ENCODE measurements around the gene CDX1.

The CDX1 gene

GRCh38 chr5:150146235-150146634, 20.3 kb upstream of the CDX1 start:
- DNase-seq (ENCODE audit: low read depth), result no peak
- no peak for TF ChIP-seq CTCF (IDR thresholded peaks at IDR 0.05; ENCODE audit: insufficient read depth, low read depth, low read length, missing control alignments)

GRCh38 chr5:150146862-150147601, 19.5 kb upstream of the CDX1 start:
- TF ChIP-seq CTCF (IDR thresholded peaks at IDR 0.05; ENCODE audit: insufficient read depth, low read depth, low read length, missing control alignments), result no peak

More at GRCh38 chr5:150146235-150146634, 20.3 kb upstream of the CDX1 start:
- H3K4me3 ChIP-seq (ENCODE audit: low read depth, low read length), result no peak overlapping the region

DNA sequence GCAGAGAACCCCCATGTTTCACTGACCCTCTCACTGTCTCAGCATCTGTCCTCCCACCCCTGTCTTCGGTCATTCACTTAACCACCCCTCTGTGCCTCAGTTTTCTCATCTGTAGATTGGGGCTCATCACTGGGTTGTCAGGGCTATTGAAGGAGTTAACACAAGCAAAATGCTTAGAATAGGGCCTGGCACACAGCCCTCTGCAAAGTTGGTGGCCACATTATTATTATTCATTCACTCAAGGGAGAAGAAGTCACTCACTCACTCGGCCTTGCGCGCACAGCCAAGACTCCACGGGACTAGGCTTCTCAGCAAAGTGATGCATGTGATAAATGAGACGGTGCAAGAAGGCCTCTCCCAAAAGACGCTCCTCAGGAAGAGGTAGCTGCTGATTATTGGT, 18.9 kb upstream of the CDX1 start:
- H3K4me3 ChIP-seq (ENCODE audit: low read depth, low read length), result no peak overlapping the region
- no peak for TF ChIP-seq CTCF (IDR thresholded peaks at IDR 0.05; ENCODE audit: insufficient read depth, low read depth, low read length, missing control alignments)
- DNase-seq (ENCODE audit: low read depth), result no peak

More at GRCh38 chr5:150146862-150147601, 19.5 kb upstream of the CDX1 start:
- no peak overlapping the region for H3K4me3 ChIP-seq (ENCODE audit: low read depth, low read length)
- DNase-seq (ENCODE audit: low read depth), result no peak

DNA sequence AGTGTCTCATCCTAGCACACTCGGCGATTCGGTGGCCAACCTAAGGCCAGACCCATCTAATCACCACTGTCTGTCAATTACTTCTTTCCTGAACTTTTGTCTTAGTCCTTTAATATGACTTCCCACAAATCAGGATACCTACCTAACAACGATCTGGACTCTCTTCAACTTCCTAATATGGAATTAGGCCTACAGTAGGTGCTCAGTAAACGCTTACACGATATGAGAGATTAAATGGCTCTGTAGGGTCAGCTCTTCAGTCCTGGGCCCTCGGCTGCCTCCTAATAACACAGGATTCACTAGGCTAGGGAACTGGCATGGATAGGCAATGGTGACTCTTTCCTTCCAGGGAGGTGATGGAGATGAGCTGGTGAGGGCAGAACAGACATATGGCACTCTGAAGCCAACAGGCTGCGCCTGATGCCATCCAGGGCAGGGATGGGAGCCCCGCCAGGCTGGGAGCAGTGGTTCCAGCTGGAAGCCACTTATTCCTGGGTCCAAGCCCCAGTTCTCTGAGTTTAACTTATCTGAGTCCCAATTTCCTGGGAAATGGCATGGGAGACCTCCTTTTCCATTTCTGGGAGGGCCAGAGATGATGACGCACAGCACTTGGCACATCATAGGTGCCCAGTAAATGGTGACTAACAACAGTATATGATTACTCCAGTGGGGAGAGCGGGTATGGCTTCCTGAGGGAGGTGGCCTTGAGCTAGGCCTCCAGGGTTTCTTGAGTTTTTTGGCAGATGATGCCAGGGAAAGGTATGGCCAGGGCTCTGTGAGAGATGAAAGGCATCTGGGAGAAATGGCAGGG, 18.3 kb upstream of the CDX1 start:
- H3K4me3 ChIP-seq (ENCODE audit: low read depth, low read length), result no peak overlapping the region
- no peak for DNase-seq (ENCODE audit: low read depth)
- no peak for TF ChIP-seq CTCF (IDR thresholded peaks at IDR 0.05; ENCODE audit: insufficient read depth, low read depth, low read length, missing control alignments)

DNA sequence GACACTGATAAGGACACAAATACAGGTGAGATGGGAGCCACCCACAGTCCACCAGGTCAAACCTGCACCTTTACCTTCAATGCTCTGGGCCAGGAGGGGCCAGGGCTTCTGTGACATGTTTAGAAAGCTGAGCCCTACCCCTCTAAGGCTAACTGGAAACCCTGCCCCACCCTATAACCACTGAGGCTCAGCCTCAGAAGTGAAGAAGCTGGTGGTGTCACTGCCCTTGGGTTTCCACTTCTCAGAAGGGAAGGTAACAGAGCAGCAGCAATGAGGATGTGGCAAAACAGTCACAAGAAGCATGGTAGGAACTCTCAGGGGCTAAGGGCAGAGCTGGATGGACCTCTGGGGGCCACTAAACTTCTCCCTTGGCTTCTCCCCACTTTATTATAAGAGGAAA, 17.0 kb upstream of the CDX1 start:
- TF ChIP-seq CTCF (IDR thresholded peaks at IDR 0.05; ENCODE audit: insufficient read depth, low read depth, low read length, missing control alignments), result no peak
- no peak for DNase-seq (ENCODE audit: low read depth)
- H3K4me3 ChIP-seq (ENCODE audit: low read depth, low read length), result no peak overlapping the region

GRCh38 chr5:150152636-150153462, 13.7 kb upstream of the CDX1 start:
- H3K4me3 ChIP-seq (ENCODE audit: low read depth, low read length), result no peak overlapping the region
- DNase-seq (ENCODE audit: low read depth), result no peak
- no peak for TF ChIP-seq CTCF (IDR thresholded peaks at IDR 0.05; ENCODE audit: insufficient read depth, low read depth, low read length, missing control alignments)

Data from GM12865 (cell line).